ENCODE data around the gene IFT25.

The IFT25 gene

DNA sequence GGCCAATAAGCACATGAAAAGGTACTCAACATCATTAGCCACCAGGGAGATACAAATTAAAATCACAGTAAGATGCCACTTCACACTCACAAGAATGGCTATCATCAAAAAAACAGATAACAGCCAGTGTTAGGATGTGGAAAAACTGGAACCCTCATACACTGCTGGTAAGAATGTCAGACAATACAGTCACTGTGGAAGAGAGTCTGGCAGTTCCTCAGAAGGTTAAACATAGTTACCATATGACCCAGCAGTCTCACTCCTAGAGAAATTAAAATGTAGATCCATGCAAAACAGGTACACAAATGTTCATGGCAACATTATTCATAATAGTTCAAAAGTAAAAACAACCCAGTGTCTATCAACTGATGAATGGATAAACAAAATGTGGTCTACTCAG lies 39.2 kb upstream of the IFT25 start:
- Histone ChIP-seq H3K9me3 (ENCODE audit: control insufficient read depth, low read length) (no peaks in the 10 kb centered on the region), H2AFZ (no peak overlapping the region), H3K4me3 (ENCODE audit: low read depth, low read length) (no peak overlapping the region), H3K79me2 (no peaks in the 10 kb centered on the region), H3K9ac (no peak overlapping the region), H3K36me3 (ENCODE audit: control insufficient read depth, insufficient read depth, low read length) (no peaks in the 10 kb centered on the region), H3K27me3 (ENCODE audit: control insufficient read depth, insufficient read depth, low read length) (no peaks in the 10 kb centered on the region), H3K4me1 (no peaks in the 10 kb centered on the region), H3K4me2 (ENCODE audit: low read length) (no peak overlapping the region), H3K27ac (no peak overlapping the region)
- TF ChIP-seq CTCF (IDR thresholded peaks at IDR 0.05): no peak

DNA sequence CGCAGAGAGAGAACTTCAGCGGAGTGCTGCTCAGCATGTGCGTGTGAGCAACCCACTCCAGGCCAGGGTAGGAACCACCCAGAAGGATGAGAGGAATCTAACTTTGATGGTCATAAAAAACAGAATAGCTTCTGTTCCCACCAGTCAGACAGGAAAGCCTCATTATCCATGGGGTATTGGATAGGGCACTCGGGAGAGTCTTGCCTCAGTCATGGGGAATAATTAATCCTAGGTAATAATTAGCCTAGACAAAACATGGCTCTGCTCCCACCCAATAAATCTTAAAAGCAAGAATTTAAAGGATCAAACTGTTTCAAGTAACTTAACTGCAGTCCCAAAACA lies 37.2 kb upstream of the IFT25 start:
- no peak overlapping the region for H3K4me3 ChIP-seq (ENCODE audit: low read depth, low read length)
- no peak for TF ChIP-seq CTCF (IDR thresholded peaks at IDR 0.05)
- no peak overlapping the region for H3K4me2 ChIP-seq (ENCODE audit: low read length)
- no peak overlapping the region for H3K27ac ChIP-seq
- H3K9me3 ChIP-seq (ENCODE audit: control insufficient read depth, low read length): no peaks in the 10 kb centered on the region
- H3K36me3 ChIP-seq (ENCODE audit: control insufficient read depth, insufficient read depth, low read length): no peaks in the 10 kb centered on the region
- H2AFZ ChIP-seq: peak overlapping the region; percentile 38
- H3K27me3 ChIP-seq (ENCODE audit: control insufficient read depth, insufficient read depth, low read length): no peaks in the 10 kb centered on the region
- no peak overlapping the region for H3K9ac ChIP-seq
- H3K79me2 ChIP-seq: no peaks in the 10 kb centered on the region
- H3K4me1 ChIP-seq: no peaks in the 10 kb centered on the region

GRCh38 chr1:53982034-53982762 lies 36.7 kb upstream of the IFT25 start:
- no peaks in the 10 kb centered on the region for H3K27me3 ChIP-seq (ENCODE audit: control insufficient read depth, insufficient read depth, low read length)
- H3K4me3 ChIP-seq (ENCODE audit: low read depth, low read length): no peak overlapping the region
- H3K9ac ChIP-seq: no peak overlapping the region
- H3K36me3 ChIP-seq (ENCODE audit: control insufficient read depth, insufficient read depth, low read length): no peaks in the 10 kb centered on the region
- H3K27ac ChIP-seq: no peak overlapping the region
- TF ChIP-seq CTCF (IDR thresholded peaks at IDR 0.05): no peak
- H3K4me1 ChIP-seq: no peaks in the 10 kb centered on the region
- peak overlapping the region; percentile 38 for H2AFZ ChIP-seq
- no peaks in the 10 kb centered on the region for H3K79me2 ChIP-seq
- H3K4me2 ChIP-seq (ENCODE audit: low read length): no peak overlapping the region
- H3K9me3 ChIP-seq (ENCODE audit: control insufficient read depth, low read length): no peaks in the 10 kb centered on the region

DNA sequence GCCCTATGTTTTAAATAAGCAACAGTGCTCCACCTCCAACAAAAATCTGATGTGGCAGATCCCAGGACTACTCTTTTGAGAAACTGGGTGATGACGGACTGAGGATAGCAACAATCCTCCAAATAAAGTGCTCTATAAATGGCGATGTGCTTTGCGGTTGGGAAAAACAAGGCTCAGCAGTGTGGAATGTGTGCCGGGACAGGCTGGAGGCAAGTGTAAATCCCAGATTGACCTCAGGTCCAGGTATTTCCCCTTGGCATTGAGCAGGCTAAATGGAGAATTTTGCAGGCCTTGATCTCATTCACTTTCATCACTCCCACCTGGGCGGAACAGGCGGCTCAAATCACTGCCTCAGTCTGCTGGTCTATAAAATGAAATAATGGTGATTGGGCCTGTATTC lies 35.7 kb upstream of the IFT25 start:
- no peaks in the 10 kb centered on the region for H3K27me3 ChIP-seq (ENCODE audit: control insufficient read depth, insufficient read depth, low read length)
- H3K4me1 ChIP-seq: no peaks in the 10 kb centered on the region
- H3K27ac ChIP-seq: no peak overlapping the region
- H2AFZ ChIP-seq: no peak overlapping the region
- no peaks in the 10 kb centered on the region for H3K9me3 ChIP-seq (ENCODE audit: control insufficient read depth, low read length)
- TF ChIP-seq CTCF (IDR thresholded peaks at IDR 0.05): no peak
- no peak overlapping the region for H3K4me2 ChIP-seq (ENCODE audit: low read length)
- no peaks in the 10 kb centered on the region for H3K79me2 ChIP-seq
- no peaks in the 10 kb centered on the region for H3K36me3 ChIP-seq (ENCODE audit: control insufficient read depth, insufficient read depth, low read length)
- no peak overlapping the region for H3K9ac ChIP-seq
- H3K4me3 ChIP-seq (ENCODE audit: low read depth, low read length): no peak overlapping the region
